Activated T-helper 1 cell treated with anti-CD3 and anti-CD28 coated beads, Interleukin-12 subunit alpha, Interleukin-12 subunit beta, Interleukin-2, Interleukin-4 antibody, amounts not matched to agents 30 ng/mL and 10 ng/mL and 1 ng/mL, durations not matched to agents 14 hours and 24 hours and 36 hours (primary cell): ENCODE results near the gene LIPA. TPM values are rescaled to one million over a fixed set of nuclear protein-coding genes. Genes with fewer than 3 reads are reported as not detected.
"Not testable (repeated sequence)": the region's sequence is repeated elsewhere in the genome, so short reads cannot be mapped to it uniquely, and the experiment has no call there.

Experiments used
- DNase-seq: peaks from one replicate; pipeline ENCODE4 v3.0.0; 2021; ENCODE audit warnings: low spot score
- H3K27ac Mint-ChIP-seq: one replicate; pipeline ENCODE4 v1.8.0; 2021; ENCODE audit warnings: mild to moderate bottlenecking, mixed read lengths
- H3K27me3 Mint-ChIP-seq: one replicate; pipeline ENCODE4 v1.8.0; 2022; ENCODE audit warnings: mild to moderate bottlenecking, moderate library complexity, mixed read lengths; ENCODE audit not compliant: insufficient read depth
- H3K36me3 Mint-ChIP-seq: one replicate; pipeline ENCODE4 v1.8.0; 2021; ENCODE audit warnings: low read depth, mixed read lengths
- H3K4me1 Mint-ChIP-seq: one replicate; pipeline ENCODE4 v1.8.0; 2021; ENCODE audit warnings: low read depth, mixed read lengths
- H3K4me3 Mint-ChIP-seq: one replicate; pipeline ENCODE4 v1.8.0; 2021; ENCODE audit warnings: mild to moderate bottlenecking, moderate library complexity, mixed read lengths
- H3K9me3 Mint-ChIP-seq: one replicate; pipeline ENCODE4 v1.8.0; 2021; ENCODE audit warnings: mixed read lengths
- intact Hi-C: fragments of 100-400 bp; cut with micrococcal nuclease; formaldehyde crosslinking; loops from one replicate; pipeline ENCODE4 v1.15.1; 2024
- total RNA-seq: library from RNA; stranded (reverse); gene quantifications from 2 replicates; pipeline ENCODE4 v1.2.3, GENCODE V29; 2022

Gene LIPA
- total RNA-seq = 5.3 and 6.2 TPM in 2 replicates

DNA sequence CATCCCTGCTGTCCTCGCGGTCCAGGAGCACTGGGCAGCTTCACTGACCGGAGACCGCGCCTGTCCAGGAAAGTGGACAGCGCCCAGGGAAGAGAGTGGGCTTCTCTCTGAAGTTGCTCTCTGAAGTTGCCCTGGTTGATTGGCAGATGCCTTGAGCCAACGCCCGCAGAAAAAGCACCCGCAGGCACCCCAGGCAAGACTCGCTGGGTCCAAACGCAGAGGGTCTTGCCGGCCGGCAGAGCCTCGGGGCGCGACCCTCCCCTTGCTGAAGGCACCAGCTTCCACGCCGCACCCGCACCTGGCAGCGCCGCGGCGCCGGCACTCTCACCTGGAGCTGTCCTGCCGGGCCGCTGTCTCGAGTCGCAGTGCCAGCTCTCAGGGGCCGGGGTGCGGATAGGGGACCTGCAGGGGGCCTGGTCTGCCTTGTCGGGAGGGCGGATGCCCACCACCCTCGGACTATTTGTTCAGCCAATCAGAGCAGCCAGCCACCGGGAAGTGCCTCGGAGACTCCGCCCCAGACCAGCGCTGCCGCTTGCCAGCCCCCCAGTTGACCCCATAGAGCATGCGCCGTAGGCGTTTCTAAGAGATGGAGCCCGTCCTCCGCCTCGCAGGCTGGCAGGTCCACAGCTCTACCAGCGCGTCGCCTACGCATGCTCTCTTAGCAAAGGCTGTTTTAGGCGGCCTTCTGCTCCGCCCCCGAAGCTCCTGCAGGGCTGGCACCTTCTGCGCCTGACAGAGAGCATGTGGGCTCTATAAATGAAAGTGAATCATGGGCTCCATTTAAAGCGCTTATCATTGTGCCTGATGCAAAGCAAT, at the start of gene LIPA:
TSS of gene LIPA (minus strand) at position 367 of the 816 bp plus-strand sequence. CDS start 4,127 bp downstream, outside the sequence.
- intact Hi-C loops = loop anchor here (5.0 kb wide), 1 partner anchor 391 kb away; no protein-coding TSS in a partner anchor
- H3K9me3 Mint-ChIP-seq = peaks cover 20% of the 10 kb centered on the region
- peaks cover 10% of the 10 kb centered on the region for H3K4me1 Mint-ChIP-seq
- peak; percentile 86 for DNase-seq
- H3K36me3 Mint-ChIP-seq = peaks cover 6% of the 10 kb centered on the region
- peaks cover 9% of the 10 kb centered on the region for H3K27me3 Mint-ChIP-seq
- peak within 1 kb of the TSS; percentile 55 for H3K27ac Mint-ChIP-seq
- H3K4me3 Mint-ChIP-seq = peak within 1 kb of the TSS; percentile 84

DNA sequence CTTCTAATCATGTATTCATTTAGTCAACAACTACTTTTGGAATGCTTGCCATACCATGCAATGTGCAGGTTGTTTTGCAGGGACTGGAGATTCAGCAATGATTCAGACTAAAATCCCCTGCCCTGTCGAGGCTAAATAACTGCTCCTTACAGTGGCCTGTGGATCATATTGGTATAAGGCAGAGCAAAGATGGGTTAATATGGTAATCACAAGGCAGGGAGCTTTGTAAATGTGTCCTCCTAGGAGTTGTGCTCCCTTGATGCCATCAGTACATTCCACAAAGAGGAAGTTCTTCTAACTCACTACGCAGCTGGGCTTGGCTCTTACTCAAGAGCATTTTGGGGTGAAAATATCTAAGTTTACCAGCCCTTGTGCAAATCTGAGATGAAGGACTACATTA, 49.7 kb upstream of the LIPA start:
- Mint-ChIP-seq H3K4me1 (peaks cover 26% of the 10 kb centered on the region), H3K9me3 (peaks cover 21% of the 10 kb centered on the region), H3K27ac (no peak overlapping the region), H3K4me3 (peak overlapping the region; percentile 73), H3K27me3 (peaks cover 39% of the 10 kb centered on the region), H3K36me3 (peaks cover 1% of the 10 kb centered on the region)
- DNase-seq = no peak
- intact Hi-C loops = no loop called here

DNA sequence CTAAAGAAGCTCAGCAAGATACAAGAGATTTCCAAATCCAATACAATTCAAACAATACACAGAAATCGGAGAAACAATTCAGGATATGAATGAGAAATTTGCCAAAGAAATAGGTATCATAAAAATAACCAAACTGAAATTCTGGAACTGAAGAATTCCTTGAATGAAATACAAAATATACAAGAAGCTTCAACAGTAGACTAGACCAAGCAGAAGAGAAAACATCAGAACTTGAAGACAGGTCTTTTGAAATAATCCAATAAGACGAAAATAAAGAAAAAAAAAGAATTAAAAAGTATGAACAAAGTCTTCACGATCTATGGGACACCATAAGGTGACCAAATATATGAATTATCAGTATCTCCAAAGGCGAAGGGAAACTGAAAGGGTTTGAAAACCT, 47.5 kb upstream of the LIPA start:
- Mint-ChIP-seq H3K36me3 (no peaks in the 10 kb centered on the region), H3K27me3 (peaks cover 29% of the 10 kb centered on the region), H3K27ac (no peak overlapping the region), H3K9me3 (peaks cover 21% of the 10 kb centered on the region), H3K4me1 (peaks cover 36% of the 10 kb centered on the region), H3K4me3 (no peak overlapping the region)
- intact Hi-C loops = no loop called here
- DNase-seq = no peak

DNA sequence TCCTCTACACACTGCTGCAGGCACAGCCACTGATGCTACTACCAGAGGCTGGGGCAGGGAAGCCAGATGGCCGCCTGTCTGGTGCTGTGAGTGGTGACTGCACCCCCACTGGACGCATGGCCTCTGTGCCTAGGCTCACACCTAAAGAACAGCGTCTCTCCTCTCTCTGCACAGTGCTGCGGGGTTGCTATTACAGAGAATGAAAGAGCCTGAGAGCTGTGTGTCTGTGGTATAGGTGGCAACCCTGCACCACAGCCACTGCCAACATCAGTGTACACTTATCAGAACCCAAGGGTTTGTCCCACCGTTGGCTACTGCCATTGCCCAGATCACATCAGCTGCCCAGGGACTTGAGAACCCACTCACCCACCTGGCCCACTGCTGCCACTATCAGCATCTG, 46.2 kb upstream of the LIPA start:
- Mint-ChIP-seq H3K4me3 (no peak overlapping the region), H3K27me3 (peaks cover 22% of the 10 kb centered on the region), H3K27ac (no peak overlapping the region), H3K36me3 (peaks cover 1% of the 10 kb centered on the region), H3K4me1 (peaks cover 29% of the 10 kb centered on the region), H3K9me3 (peaks cover 21% of the 10 kb centered on the region)
- no peak for DNase-seq
- intact Hi-C loops = loop anchor here (1.0 kb wide), 1 partner anchor 348 kb away; the partner anchor contains the start of gene PANK1

DNA sequence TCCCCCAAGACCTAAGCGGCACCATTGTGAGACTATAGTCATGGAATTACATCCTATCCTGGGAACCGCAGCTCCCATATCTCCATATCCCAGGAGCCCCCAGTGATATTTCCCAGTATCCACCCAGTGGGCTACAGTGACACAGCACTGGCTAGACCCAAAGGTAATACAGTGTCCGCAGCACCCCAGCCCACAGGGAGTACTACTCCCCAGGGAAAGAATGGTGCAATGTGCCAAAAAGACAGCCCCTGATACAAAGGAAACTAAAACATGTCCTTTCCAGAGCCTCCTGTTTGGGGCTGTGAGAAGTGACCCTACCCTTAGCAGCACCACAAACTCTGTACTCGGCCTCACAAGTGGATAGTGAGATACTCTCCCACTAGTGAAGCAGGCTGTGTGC, 45.8 kb upstream of the LIPA start:
- Mint-ChIP-seq H3K4me1 (peaks cover 26% of the 10 kb centered on the region), H3K36me3 (peaks cover 1% of the 10 kb centered on the region), H3K27me3 (peaks cover 20% of the 10 kb centered on the region), H3K27ac (no peak overlapping the region), H3K4me3 (no peak overlapping the region), H3K9me3 (peaks cover 21% of the 10 kb centered on the region)
- no peak for DNase-seq
- intact Hi-C loops = loop anchor here (1.0 kb wide), 1 partner anchor 348 kb away; the partner anchor contains the start of gene PANK1

DNA sequence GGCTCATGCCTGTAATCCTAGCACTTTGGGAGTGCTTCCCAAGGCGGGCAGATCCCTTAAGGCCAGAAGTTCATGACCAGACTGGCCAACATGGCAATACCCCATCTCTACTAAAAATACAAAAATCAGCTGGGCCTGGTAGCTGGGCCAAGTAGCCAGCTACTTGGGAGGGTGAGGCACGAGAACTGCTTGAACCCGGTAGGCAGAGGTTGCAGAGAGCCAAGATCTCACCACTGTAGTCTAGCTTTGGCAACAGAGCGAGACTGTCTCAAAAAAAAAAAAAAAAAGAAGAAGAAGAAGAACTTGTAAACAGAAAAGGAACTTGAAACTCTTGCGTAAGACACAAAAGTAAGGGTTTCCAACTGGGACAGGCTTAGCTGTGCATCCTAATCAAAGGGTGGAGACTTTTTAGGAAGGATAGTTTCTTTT, 44.7 kb upstream of the LIPA start:
- peaks cover 20% of the 10 kb centered on the region for H3K27me3 Mint-ChIP-seq
- H3K9me3 Mint-ChIP-seq = peaks cover 21% of the 10 kb centered on the region
- H3K36me3 Mint-ChIP-seq = peaks cover 1% of the 10 kb centered on the region
- intact Hi-C loops = no loop called here
- DNase-seq = no peak
- H3K4me1 Mint-ChIP-seq = peaks cover 15% of the 10 kb centered on the region
- H3K4me3 Mint-ChIP-seq = no peak overlapping the region
- H3K27ac Mint-ChIP-seq = no peak overlapping the region

DNA sequence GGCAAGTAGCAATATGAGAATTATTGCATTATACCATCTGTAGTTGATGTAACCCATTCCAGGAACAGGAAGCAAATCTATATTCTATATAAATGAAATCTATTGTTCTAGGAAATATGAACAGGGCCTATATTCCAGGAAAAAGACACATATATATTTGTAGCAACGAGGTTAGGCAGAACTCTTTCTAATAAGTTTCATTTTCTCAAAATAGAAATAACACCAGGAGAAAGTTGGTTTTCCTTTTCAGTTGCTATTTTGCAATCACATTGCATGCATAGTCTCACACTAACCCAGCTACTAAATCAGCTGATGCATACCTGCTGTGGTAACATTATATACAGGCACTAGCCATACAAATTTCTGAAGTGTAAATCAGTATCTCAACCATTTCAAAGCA, 44.0 kb upstream of the LIPA start:
- Mint-ChIP-seq H3K27me3 (peaks cover 18% of the 10 kb centered on the region), H3K4me1 (peaks cover 9% of the 10 kb centered on the region), H3K36me3 (peaks cover 1% of the 10 kb centered on the region), H3K4me3 (no peak overlapping the region), H3K27ac (no peak overlapping the region), H3K9me3 (peaks cover 21% of the 10 kb centered on the region)
- DNase-seq = no peak
- intact Hi-C loops = no loop called here

DNA sequence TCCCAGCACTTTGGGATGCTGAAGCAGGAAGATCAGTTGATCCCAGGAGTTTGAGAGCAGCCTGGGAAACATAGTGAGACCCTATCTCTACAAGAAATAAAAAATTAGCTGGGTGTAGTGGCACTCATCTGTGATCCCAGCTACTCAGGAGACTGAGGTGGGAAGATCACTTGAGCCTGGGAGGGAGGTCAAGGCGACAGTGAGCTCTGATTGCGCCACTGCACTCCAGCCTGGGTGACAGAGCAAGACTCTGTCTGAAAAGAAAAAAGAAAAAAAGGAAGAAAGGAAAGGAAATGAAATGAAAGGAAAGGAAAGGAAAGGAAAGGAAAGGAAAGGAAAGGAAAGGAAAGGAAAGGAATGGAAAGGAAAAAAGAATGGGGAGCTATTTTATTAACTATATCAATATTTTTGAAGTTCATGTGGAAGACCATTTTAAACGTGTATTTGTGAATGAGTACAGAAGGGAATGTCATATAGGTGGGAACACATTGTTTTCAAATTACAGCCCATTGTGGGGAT, 43.2 kb upstream of the LIPA start:
- peaks cover 18% of the 10 kb centered on the region for H3K9me3 Mint-ChIP-seq
- H3K27me3 Mint-ChIP-seq = peaks cover 16% of the 10 kb centered on the region
- peaks cover 1% of the 10 kb centered on the region for H3K36me3 Mint-ChIP-seq

DNA sequence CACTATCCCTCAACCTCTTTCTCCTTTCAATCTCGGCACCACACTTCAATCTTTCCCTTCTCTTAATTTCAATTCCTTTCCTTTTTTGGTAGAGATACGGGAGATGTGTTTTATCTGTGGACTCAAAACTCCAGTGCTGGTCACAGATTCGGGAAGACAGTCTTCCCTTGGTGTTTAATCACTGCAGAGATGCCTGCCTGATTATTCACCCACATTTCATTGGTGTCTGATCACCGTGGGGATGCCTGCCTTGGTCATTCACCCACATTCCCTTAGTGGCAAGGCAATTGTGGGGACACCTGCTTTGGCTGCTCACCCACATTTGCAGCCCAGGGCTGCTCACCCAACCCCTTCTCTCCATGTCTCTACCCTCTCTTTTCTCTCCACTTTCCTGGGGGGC, 33.7 kb upstream of the LIPA start:
- H3K27ac Mint-ChIP-seq, intact Hi-C loops, H3K36me3 Mint-ChIP-seq, H3K4me3 Mint-ChIP-seq, H3K9me3 Mint-ChIP-seq, DNase-seq, H3K4me1 Mint-ChIP-seq: not testable (repeated sequence)
- peaks cover 15% of the 10 kb centered on the region for H3K27me3 Mint-ChIP-seq

More for the DNA sequence above, 43.2 kb upstream of the LIPA start:
- peaks cover 9% of the 10 kb centered on the region for H3K4me1 Mint-ChIP-seq
- no peak for DNase-seq
- no peak overlapping the region for H3K27ac Mint-ChIP-seq
- no peak overlapping the region for H3K4me3 Mint-ChIP-seq
- intact Hi-C loops = no loop called here

DNA sequence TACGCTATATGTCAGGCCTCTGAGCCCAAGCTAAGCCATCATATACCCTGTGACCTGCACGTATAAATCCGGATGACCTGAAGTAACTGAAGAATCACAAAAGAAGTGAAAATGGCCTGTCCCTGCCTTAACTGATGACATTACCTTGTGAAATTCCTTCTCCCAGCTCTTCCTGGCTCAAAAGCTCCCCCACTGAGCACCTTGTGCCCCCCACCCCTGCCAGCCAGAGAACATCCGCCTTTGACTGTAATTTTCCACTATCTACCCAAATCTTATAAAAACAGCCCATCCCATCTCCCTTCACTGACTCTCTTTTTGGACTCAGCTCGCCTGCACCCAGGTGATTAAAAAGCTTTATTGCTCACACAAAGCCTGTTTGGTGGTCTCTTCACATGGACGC, 33.1 kb upstream of the LIPA start:
- H3K27me3 Mint-ChIP-seq = peaks cover 15% of the 10 kb centered on the region
- H3K9me3 Mint-ChIP-seq, intact Hi-C loops, H3K4me1 Mint-ChIP-seq, DNase-seq, H3K27ac Mint-ChIP-seq, H3K4me3 Mint-ChIP-seq, H3K36me3 Mint-ChIP-seq: not testable (repeated sequence)

DNA sequence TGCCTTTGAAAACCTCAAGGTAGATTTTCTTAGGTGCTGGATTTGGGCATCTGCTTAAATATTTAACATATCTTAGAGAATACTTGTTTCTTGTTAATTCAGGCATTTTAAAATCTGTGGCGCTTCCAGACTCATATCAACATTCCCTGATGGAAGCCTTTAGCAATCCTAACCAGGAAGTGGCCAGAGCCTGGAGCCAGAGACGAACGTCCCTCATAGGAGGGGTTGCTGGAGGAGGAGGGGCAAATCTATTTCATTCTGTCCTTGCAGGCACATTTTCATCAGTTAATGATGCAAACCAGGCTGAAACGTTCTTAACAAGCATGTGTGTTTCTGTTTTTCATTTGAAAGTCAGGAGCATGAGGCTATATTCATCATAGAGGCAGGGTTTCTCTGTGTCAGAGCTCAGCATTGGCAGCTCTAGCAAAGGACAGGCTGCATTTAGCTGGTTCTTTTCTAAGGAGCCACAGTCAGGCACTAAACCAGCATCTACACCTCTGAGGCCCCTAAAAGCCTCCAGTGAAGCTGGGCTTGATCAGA, 32.4 kb upstream of the LIPA start:
- Mint-ChIP-seq H3K9me3 (no peaks in the 10 kb centered on the region), H3K4me1 (no peaks in the 10 kb centered on the region), H3K36me3 (no peaks in the 10 kb centered on the region), H3K4me3 (no peak overlapping the region), H3K27me3 (peaks cover 15% of the 10 kb centered on the region), H3K27ac (no peak overlapping the region)
- no peak for DNase-seq
- intact Hi-C loops = no loop called here

DNA sequence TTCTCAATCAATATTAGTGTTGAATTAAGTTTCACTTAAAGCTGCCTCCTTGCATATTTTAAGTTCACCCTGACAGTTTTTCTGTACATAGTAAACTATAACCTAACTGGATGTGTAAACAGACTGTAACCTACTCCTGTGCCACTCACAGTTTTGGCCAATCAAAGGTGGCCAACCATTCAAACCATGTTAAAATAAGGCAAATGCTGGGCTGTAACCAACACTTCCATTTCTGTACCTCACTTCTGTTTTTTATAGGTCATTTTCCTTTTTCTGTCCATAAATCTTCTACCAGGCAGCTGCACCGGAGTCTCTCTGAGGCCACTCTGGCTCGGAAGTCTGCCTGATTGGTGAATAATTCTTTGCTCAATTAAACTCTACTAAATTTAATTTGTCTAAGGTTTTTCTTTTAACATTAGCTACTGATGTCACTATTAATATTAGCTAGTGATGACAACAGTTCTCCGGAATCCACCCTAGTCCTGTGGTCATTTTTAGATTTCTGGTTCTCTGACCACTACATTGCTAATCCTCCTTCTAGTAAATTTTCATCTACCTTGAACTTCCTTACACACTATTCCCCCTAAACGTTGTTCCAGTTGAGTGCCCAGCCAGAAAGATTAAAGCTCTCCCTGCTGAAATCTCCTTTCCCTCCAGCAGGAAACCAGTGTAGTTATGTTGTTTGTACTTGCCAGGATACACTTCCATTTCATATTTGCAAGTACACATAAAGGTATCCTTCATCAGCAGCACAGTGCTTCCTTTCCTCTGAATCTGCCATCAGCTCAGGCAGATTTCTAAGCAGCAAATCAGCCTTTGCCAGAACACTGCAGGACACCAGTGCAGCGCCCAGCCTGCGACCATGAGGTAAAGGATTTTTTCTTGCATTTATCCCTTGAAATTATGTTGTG, 31.7 kb upstream of the LIPA start:
- H3K4me1 Mint-ChIP-seq = no peaks in the 10 kb centered on the region
- intact Hi-C loops = no loop called here
- no peak overlapping the region for H3K27ac Mint-ChIP-seq
- no peak overlapping the region for H3K4me3 Mint-ChIP-seq
- no peak for DNase-seq
- H3K36me3 Mint-ChIP-seq = no peaks in the 10 kb centered on the region
- H3K9me3 Mint-ChIP-seq = no peaks in the 10 kb centered on the region
- H3K27me3 Mint-ChIP-seq = peaks cover 15% of the 10 kb centered on the region
